GM12873 (cell line): Measurements from ENCODE around the gene MIER1.

Experiments used
- TF ChIP-seq, protein P1 (sequence below): IDR thresholded peaks from 2 replicates; pipeline ENCODE4 v1.5.1; 2012; ENCODE audit warnings: low read depth, mild to moderate bottlenecking, moderate library complexity, low read length, control low read depth; ENCODE audit not compliant: insufficient read depth; ENCODE audit errors: missing control alignments

Gene MIER1

DNA sequence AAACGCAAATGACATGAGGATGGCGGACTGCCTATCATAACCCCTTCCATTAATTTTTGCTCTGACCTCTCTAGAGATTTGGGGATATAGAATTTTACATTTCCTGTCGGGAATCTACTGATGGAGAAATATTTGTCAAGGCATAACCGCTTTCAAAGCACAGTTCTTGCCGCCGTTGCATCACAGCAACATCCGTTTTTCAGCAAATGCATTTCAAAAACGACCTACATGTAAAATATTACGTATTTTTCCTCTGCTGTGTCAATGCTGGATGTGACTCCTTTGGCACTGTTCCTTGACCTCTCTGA is 4.9 kb downstream of the MIER1 start:
- TF ChIP-seq, protein P1, sequence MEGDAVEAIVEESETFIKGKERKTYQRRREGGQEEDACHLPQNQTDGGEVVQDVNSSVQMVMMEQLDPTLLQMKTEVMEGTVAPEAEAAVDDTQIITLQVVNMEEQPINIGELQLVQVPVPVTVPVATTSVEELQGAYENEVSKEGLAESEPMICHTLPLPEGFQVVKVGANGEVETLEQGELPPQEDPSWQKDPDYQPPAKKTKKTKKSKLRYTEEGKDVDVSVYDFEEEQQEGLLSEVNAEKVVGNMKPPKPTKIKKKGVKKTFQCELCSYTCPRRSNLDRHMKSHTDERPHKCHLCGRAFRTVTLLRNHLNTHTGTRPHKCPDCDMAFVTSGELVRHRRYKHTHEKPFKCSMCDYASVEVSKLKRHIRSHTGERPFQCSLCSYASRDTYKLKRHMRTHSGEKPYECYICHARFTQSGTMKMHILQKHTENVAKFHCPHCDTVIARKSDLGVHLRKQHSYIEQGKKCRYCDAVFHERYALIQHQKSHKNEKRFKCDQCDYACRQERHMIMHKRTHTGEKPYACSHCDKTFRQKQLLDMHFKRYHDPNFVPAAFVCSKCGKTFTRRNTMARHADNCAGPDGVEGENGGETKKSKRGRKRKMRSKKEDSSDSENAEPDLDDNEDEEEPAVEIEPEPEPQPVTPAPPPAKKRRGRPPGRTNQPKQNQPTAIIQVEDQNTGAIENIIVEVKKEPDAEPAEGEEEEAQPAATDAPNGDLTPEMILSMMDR = no peak

DNA sequence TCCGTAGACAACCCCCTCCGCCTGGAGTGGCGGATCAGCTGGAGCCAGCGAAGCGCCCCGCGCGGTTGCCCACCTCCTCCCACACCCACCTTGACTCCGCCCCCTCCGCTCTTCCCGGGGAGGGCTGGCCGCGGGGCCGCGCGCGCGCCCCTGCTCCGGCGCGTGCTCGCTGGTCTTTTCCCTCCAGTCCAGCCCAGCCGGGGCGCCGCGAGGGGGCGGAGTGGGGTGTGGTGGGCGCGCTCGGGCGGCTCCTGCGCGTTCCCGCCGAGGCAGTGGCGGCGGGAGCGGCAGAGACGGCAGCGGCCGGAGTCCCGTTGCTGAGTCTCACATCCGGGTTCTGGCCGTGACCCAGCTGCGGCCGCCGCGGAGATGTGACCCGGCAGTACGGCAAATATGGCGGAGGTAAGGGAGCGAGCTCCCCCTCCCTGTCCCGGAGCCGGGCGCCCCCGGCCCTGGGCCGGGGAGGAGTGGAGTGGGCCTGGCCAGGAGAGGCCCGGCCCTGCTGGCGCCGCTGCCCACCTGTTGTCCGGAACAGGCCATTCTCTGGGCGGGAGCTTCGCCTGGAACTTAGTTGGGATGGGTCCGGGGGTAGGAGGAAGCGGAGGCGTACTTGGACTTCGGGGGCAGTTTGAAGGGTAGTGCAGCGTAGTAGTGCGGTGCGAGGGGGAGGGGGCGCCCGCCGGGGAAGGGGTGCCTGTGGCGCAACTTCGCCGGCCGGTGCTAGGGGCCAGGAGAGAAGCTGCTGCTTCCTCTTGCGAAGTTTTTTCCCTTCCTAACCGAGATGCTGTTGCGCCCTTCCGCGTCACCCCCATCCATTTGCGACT is 5.4 kb downstream of the MIER1 start:
- TF ChIP-seq, protein P1 = no peak

DNA sequence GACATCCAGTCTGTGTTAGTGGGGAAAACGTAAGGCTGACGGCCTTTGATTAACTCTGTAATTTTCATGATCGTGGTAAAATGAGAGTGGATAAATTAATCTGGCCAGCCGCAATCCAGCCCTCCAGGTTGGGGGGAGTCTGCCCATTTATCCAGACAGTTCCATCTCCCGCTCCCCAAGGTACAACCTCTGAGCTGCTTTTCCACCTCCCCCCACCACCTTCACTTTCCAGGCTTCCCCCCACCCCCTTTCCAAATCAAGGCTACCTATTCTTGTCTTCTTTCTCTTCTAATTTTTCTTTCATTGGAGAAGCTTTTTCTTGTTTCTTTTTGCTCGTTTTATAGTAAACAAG is 6.0 kb downstream of the MIER1 start:
- TF ChIP-seq, protein P1 = no peak

- TF ChIP-seq, protein P1 = no peak
Measured at GRCh38 chr1:66931590-66931989, 6.8 kb downstream of the MIER1 start.

GRCh38 chr1:66932291-66932690 is 7.5 kb downstream of the MIER1 start:
- TF ChIP-seq, protein P1 = no peak

DNA sequence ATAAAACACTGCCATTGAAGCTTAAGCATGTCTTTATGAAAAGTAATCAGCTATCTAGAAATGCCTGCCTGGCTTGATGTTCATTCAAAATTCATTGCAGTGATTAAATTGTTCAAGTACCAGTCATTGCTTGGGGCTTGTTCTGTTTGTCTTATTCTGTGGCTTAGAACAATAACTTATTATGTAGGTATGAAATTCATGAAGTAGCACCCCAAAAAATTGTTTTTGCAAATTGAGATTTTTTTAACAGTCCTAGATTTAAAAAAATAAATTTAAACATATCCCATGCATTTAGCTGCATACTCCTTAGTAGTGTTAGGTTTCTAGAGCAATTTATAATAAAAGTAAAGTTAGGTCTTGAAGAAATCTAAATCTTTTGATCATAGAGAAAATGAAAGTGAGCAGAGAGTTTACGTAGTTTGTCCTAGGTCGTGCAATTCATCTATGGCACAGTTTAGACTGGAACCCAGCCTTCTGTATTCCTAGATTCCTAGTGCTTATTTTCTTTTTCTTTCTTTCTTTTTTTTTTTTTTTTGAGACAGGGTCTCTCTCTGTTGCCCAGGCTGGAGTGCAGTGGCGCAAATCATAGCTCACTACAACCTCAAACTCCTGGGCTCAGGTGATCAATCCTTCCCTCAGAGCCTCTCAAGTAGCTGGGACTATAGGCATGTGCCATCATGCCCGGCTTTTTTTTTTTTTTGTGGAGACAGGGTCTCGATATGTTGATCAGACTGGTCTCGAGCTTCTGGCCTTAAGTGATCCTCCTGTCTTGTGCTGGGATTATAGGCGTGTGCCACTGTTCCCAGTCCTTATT is 9.3 kb downstream of the MIER1 start:
- TF ChIP-seq, protein P1 = no peak

DNA sequence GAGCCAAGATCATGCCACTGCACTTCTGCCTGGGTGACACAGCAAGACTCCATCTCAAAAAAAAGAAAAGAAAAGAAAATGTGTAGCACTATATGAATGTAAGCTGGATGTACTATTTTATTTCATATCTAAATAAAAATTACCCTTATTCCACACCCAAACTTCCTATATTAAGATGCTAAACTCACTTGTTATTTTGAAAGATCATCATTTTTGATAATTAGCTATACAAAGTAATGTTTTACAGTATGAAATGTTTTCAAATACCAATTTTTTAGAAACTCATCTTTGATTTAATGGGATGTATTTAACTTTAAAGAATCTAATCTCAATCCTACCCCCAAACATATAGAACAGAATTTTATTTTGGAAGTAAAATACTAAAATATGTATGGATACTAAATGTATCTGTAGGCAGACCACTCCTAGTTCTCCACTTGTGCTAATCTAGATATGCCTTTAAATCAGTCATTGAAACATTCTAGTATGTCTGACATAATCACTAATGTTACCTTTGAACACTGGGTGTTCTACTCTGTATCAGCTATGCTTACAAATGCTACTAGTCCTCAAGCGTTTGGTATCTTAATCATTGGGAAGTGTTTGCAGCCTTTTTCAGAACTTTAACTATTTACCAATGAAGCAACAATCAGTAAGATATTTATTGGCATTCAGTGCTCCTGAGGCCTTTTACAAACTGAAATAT is 12.9 kb downstream of the MIER1 start:
- TF ChIP-seq, protein P1 = no peak
